AG04449 (cell line): ENCODE data around the gene BCR.

ENCODE experiments used
- CTCF ChIA-PET: fragments of 350-600 bp; formaldehyde crosslinking; extraction: SDS; loops from one replicate; lab custom pipeline; 2021; ENCODE audit warnings: antibody characterized with exemption; lab: Yijun Ruan, JAX
- POLR2A ChIA-PET: fragments of 400-600, 350-600 bp; formaldehyde crosslinking; extraction: SDS; loops from one replicate; lab custom pipeline; 2020; ENCODE audit warnings: antibody characterized with exemption, inconsistent platforms; lab: Yijun Ruan, JAX
- DNase-seq: peaks from one replicate; pipeline ENCODE4 v3.0.0-alpha.2; 2010; ENCODE audit warnings: low read depth, low spot score
- H3K4me3 ChIP-seq: 2 replicates; pipeline ENCODE4 v1.5.1; 2011; ENCODE audit warnings: low read depth, mild to moderate bottlenecking, control low read depth, low read length
- TF ChIP-seq, protein P1 (sequence below): IDR thresholded peaks from one replicate; pipeline ENCODE4 v1.5.1; 2011; ENCODE audit warnings: mild to moderate bottlenecking, moderate library complexity, low read length, control low read depth, inconsistent platforms; ENCODE audit not compliant: insufficient read depth; ENCODE audit errors: missing control alignments

BCR gene

DNA sequence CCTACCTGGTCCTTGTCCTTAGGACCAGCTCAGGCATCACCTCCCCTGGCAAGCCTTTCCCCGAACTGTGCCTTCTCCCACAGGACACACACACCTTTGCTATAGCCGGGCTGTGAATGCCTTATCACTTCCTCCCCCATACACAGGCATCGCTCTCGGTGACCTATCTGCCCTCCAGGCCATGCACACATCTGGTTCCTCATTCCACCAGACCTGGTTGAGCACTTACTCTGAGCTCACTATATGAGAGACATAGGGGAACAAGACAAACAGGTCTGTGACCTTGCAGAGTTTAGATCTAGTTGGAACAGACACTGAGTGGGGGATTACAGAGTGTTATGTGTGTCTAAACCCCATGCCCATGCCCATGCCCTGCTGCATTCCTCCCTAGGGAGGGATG is 3.1 kb upstream of the BCR start:
- no peak overlapping the region for H3K4me3 ChIP-seq
- TF ChIP-seq, protein P1, sequence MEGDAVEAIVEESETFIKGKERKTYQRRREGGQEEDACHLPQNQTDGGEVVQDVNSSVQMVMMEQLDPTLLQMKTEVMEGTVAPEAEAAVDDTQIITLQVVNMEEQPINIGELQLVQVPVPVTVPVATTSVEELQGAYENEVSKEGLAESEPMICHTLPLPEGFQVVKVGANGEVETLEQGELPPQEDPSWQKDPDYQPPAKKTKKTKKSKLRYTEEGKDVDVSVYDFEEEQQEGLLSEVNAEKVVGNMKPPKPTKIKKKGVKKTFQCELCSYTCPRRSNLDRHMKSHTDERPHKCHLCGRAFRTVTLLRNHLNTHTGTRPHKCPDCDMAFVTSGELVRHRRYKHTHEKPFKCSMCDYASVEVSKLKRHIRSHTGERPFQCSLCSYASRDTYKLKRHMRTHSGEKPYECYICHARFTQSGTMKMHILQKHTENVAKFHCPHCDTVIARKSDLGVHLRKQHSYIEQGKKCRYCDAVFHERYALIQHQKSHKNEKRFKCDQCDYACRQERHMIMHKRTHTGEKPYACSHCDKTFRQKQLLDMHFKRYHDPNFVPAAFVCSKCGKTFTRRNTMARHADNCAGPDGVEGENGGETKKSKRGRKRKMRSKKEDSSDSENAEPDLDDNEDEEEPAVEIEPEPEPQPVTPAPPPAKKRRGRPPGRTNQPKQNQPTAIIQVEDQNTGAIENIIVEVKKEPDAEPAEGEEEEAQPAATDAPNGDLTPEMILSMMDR = no peak
- no peak for DNase-seq
- POLR2A ChIA-PET = no interaction called here
- CTCF ChIA-PET = interaction anchor here (0.7 to 27.6 kb wide), 19 partner anchors 9 to 209 kb away, joined by 3 to 953 read pairs (median 5); no protein-coding TSS in a partner anchor

DNA sequence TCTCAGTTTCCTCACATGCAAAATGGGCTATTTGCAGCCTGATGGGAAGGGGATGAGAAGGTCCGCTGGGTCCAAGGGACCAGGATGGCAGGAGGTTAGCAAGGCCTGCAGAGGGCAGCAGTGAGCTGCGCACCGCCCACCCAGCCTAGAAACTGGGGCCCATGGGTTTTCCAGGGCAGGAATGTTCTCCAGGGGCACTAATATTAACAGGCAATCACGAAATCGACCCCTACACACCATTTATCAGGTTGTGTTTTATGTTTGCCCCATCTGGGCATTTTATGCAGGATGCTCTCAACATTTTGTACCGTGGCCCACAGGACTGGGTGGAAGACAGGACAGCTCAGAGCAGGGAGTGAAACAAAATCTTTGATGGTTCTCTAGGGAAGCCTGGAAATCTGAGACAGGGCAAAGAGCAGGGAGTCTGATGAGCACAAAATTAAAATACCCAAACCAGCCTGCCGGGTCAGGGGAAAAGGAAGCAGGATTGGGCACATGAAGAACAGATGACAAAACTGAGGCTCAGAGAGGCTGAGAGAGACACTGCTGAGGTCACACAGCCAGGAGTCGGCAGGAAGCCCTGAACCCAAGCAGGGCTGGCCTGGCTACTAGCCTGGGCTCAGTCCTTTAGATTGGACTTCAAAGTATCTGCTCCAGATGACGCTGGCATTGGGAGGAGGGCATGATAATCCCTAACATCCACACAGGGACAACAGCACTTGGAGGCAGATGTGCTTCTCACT is 1.6 kb upstream of the BCR start:
- ChIA-PET POLR2A (interaction anchor here (2.1 kb wide), 1 partner anchor 103 kb away, joined by 6 read pairs; no protein-coding TSS in a partner anchor), CTCF (interaction anchor here (0.7 to 27.6 kb wide), 20 partner anchors 8 to 207 kb away, joined by 3 to 953 read pairs (median 4); no protein-coding TSS in a partner anchor)
- DNase-seq = no peak
- H3K4me3 ChIP-seq = no peak overlapping the region
- TF ChIP-seq, protein P1 = peak; percentile 97

- no peak for DNase-seq
- POLR2A ChIA-PET = interaction anchor here (2.1 kb wide), 1 partner anchor 102 kb away, joined by 6 read pairs; no protein-coding TSS in a partner anchor
Observed at GRCh38 chr22:23179381-23180299, 669 bp upstream of the BCR start.

DNA sequence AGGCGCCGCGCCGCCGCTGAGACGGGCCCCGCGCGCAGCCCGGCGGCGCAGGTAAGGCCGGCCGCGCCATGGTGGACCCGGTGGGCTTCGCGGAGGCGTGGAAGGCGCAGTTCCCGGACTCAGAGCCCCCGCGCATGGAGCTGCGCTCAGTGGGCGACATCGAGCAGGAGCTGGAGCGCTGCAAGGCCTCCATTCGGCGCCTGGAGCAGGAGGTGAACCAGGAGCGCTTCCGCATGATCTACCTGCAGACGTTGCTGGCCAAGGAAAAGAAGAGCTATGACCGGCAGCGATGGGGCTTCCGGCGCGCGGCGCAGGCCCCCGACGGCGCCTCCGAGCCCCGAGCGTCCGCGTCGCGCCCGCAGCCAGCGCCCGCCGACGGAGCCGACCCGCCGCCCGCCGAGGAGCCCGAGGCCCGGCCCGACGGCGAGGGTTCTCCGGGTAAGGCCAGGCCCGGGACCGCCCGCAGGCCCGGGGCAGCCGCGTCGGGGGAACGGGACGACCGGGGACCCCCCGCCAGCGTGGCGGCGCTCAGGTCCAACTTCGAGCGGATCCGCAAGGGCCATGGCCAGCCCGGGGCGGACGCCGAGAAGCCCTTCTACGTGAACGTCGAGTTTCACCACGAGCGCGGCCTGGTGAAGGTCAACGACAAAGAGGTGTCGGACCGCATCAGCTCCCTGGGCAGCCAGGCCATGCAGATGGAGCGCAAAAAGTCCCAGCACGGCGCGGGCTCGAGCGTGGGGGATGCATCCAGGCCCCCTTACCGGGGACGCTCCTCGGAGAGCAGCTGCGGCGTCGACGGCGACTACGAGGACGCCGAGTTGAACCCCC is 798 bp downstream of the BCR start:
- TF ChIP-seq, protein P1 = no peak
- POLR2A ChIA-PET = no interaction called here
- CTCF ChIA-PET = interaction anchor here (1.0 to 27.6 kb wide), 9 partner anchors 8 to 105 kb away, joined by 3 to 953 read pairs (median 3); no protein-coding TSS in a partner anchor

More at GRCh38 chr22:23179381-23180299, 669 bp upstream of the BCR start:
- H3K4me3 ChIP-seq = peak overlapping the region; percentile 76
- TF ChIP-seq, protein P1 = no peak
- CTCF ChIA-PET = interaction anchor here (0.7 to 27.6 kb wide), 15 partner anchors 8 to 206 kb away, joined by 3 to 953 read pairs (median 5); no protein-coding TSS in a partner anchor

GRCh38 chr22:23181721-23182308 is 1.5 kb downstream of the BCR start:
- ChIA-PET POLR2A (no interaction called here), CTCF (interaction anchor here (1.3 to 27.6 kb wide), 4 partner anchors 9 to 104 kb away, joined by 3 to 953 read pairs (median 4); no protein-coding TSS in a partner anchor)
- DNase-seq = no peak
- H3K4me3 ChIP-seq = peak overlapping the region; percentile 76
- TF ChIP-seq, protein P1 = no peak

More for the DNA sequence above, 798 bp downstream of the BCR start:
- peak overlapping the region; percentile 76 for H3K4me3 ChIP-seq
- DNase-seq = no peak
